ENCODE data around the gene S100A9. TPM values are rescaled to one million over a fixed set of nuclear protein-coding genes. Genes with fewer than 3 reads are reported as not detected.

S100A9 gene
- total and polyA plus RNA-seq, 2 experiments from 2014 or later, result 3.2 to 6.4 TPM

DNA sequence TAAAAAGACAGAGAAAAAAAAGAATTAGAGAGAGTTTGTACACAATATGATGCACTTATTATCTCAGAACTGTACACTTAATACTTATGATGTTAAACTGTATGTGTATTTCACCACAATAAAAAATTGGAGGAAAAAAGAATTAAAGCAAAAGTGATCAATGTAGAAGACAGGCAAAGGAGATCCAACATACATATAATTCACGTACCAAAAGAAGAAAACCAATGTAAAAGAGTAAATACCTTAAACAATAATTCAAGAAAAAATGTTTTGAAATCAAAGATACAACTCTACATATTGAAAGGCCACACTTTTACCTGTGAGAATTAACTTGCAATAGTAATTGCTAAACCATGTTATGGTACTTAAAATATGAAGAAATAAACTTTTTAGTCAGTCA lies 35.1 kb upstream of the S100A9 start:
- H3K4me1 ChIP-seq (ENCODE audit: insufficient read depth), result no peaks in the 10 kb centered on the region
- H3K36me3 ChIP-seq (replicated peaks; ENCODE audit: insufficient read depth, low read depth), result no peaks in the 10 kb centered on the region
- TF ChIP-seq, protein P1, sequence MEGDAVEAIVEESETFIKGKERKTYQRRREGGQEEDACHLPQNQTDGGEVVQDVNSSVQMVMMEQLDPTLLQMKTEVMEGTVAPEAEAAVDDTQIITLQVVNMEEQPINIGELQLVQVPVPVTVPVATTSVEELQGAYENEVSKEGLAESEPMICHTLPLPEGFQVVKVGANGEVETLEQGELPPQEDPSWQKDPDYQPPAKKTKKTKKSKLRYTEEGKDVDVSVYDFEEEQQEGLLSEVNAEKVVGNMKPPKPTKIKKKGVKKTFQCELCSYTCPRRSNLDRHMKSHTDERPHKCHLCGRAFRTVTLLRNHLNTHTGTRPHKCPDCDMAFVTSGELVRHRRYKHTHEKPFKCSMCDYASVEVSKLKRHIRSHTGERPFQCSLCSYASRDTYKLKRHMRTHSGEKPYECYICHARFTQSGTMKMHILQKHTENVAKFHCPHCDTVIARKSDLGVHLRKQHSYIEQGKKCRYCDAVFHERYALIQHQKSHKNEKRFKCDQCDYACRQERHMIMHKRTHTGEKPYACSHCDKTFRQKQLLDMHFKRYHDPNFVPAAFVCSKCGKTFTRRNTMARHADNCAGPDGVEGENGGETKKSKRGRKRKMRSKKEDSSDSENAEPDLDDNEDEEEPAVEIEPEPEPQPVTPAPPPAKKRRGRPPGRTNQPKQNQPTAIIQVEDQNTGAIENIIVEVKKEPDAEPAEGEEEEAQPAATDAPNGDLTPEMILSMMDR (IDR thresholded peaks at IDR 0.05; ENCODE audit: poor library complexity), result no peak
- TF ChIP-seq EZH2 (IDR thresholded peaks at IDR 0.05; ENCODE audit: borderline replicate concordance), result no peak
- no peak for TF ChIP-seq EZH2phosphoT487 (IDR thresholded peaks at IDR 0.05; ENCODE audit: low read depth, severe bottlenecking, unreplicated experiment)
- H3K9me2 ChIP-seq (replicated peaks; ENCODE audit: insufficient read depth), result no peaks in the 10 kb centered on the region
- no peaks in the 10 kb centered on the region for H3K27me3 ChIP-seq
- no peak overlapping the region for H2AFZ ChIP-seq
- no peak for DNase-seq (ENCODE audit: low spot score)
- 0% methylated on average over 1 of the region's 1 CpG for WGBS (ENCODE audit: low lambda C conversion rate, missing lambda C conversion rate)
- H3K79me2 ChIP-seq, result no peaks in the 10 kb centered on the region
- H3K9me3 ChIP-seq (ENCODE audit: low read depth), result no peaks in the 10 kb centered on the region
- H4K20me1 ChIP-seq (ENCODE audit: insufficient read depth, poor library complexity, severe bottlenecking), result no peaks in the 10 kb centered on the region
- H3K4me3 ChIP-seq, result no peak overlapping the region
- H3K4me2 ChIP-seq, result no peak overlapping the region
- H3K27ac ChIP-seq, result no peak overlapping the region

DNA sequence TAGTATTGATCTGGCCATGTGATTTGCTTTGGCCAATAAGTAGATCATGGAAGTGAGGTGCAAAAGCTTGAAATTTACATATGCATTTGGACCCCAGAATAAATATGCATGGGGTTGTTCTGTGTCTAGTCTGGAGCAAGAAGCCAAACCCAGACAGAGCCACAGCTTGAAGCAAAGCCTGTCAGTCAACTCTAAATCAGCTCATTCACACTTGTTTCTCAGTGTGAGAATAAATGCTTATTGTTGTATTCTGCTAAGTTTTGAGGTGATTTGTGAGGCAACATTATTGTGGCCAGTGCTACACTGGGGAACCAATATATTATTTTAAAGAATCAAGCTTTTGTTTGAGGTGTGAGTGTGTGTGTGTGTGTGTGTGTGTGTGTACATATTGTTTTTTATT lies 32.7 kb upstream of the S100A9 start:
- Histone ChIP-seq H3K4me2 (no peak overlapping the region), H3K27me3 (no peaks in the 10 kb centered on the region), H3K4me3 (no peak overlapping the region), H3K9me2 (replicated peaks; ENCODE audit: insufficient read depth) (no peaks in the 10 kb centered on the region), H3K4me1 (ENCODE audit: insufficient read depth) (no peaks in the 10 kb centered on the region), H2AFZ (no peak overlapping the region), H3K79me2 (no peaks in the 10 kb centered on the region), H3K36me3 (replicated peaks; ENCODE audit: insufficient read depth, low read depth) (no peaks in the 10 kb centered on the region), H3K9me3 (ENCODE audit: low read depth) (no peaks in the 10 kb centered on the region), H4K20me1 (ENCODE audit: insufficient read depth, poor library complexity, severe bottlenecking) (no peaks in the 10 kb centered on the region), H3K27ac (no peak overlapping the region)
- TF ChIP-seq EZH2phosphoT487 (IDR thresholded peaks at IDR 0.05; ENCODE audit: low read depth, severe bottlenecking, unreplicated experiment) (no peak), EZH2 (IDR thresholded peaks at IDR 0.05; ENCODE audit: borderline replicate concordance) (no peak)
- TF ChIP-seq, protein P1 (IDR thresholded peaks at IDR 0.05; ENCODE audit: poor library complexity), result no peak
- no peak for DNase-seq (ENCODE audit: low spot score)

DNA sequence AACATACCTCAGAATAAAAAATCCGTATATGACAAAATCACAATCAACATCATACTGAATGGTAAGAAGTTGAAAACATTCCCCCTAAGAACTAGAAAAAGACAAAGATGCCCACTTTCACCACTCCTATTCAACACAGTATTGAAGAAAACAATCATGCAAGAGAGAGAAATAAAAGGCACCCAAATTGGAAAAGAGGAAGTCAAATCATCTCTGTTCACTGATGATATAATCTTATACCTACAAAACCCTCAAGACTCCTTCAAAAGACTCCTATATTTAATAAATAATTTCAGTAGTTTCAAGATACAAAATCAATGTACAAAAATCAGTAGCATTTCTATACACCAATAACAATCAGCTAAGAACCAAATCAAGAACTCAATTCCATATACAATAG lies 23.8 kb upstream of the S100A9 start:
- Histone ChIP-seq H3K4me1 (ENCODE audit: insufficient read depth) (no peaks in the 10 kb centered on the region), H3K27me3 (no peaks in the 10 kb centered on the region), H3K79me2 (no peaks in the 10 kb centered on the region), H3K36me3 (replicated peaks; ENCODE audit: insufficient read depth, low read depth) (no peaks in the 10 kb centered on the region), H3K4me2 (no peak overlapping the region), H3K27ac (no peak overlapping the region), H3K4me3 (no peak overlapping the region), H3K9me3 (ENCODE audit: low read depth) (no peaks in the 10 kb centered on the region), H2AFZ (no peak overlapping the region), H4K20me1 (ENCODE audit: insufficient read depth, poor library complexity, severe bottlenecking) (no peaks in the 10 kb centered on the region), H3K9me2 (replicated peaks; ENCODE audit: insufficient read depth) (no peaks in the 10 kb centered on the region)
- TF ChIP-seq EZH2phosphoT487 (IDR thresholded peaks at IDR 0.05; ENCODE audit: low read depth, severe bottlenecking, unreplicated experiment) (no peak), EZH2 (IDR thresholded peaks at IDR 0.05; ENCODE audit: borderline replicate concordance) (no peak)
- TF ChIP-seq, protein P1 (IDR thresholded peaks at IDR 0.05; ENCODE audit: poor library complexity), result no peak
- WGBS (ENCODE audit: low lambda C conversion rate, missing lambda C conversion rate), result 82% methylated on average over 1 of the region's 1 CpG
- no peak for DNase-seq (ENCODE audit: low spot score)

DNA sequence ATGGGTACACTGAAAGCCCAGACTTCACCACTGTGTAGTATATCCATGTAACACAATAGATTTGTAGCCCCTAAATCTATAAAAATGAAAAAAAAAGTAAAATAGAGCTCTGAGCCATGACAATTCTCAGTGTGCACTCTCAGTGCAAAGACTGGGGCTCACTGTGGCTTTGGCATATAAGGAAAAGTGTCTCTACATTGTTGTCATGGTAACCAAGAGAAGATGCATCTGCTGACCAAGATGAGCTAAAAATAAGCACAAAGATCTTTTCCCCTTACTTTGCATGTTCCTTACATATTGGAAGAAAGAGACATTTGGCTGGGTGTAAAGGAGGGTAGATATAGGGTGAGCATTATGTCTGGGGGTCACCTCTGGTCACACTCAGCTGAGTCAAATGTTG lies 21.0 kb upstream of the S100A9 start:
- H3K79me2 ChIP-seq, result no peaks in the 10 kb centered on the region
- H3K4me3 ChIP-seq, result no peak overlapping the region
- no peak overlapping the region for H3K27ac ChIP-seq
- H3K4me1 ChIP-seq (ENCODE audit: insufficient read depth), result no peaks in the 10 kb centered on the region
- no peaks in the 10 kb centered on the region for H3K9me3 ChIP-seq (ENCODE audit: low read depth)
- no peaks in the 10 kb centered on the region for H4K20me1 ChIP-seq (ENCODE audit: insufficient read depth, poor library complexity, severe bottlenecking)
- DNase-seq (ENCODE audit: low spot score), result no peak
- no peaks in the 10 kb centered on the region for H3K27me3 ChIP-seq
- no peaks in the 10 kb centered on the region for H3K9me2 ChIP-seq (replicated peaks; ENCODE audit: insufficient read depth)
- H2AFZ ChIP-seq, result no peak overlapping the region
- no peak overlapping the region for H3K4me2 ChIP-seq
- no peak for TF ChIP-seq EZH2 (IDR thresholded peaks at IDR 0.05; ENCODE audit: borderline replicate concordance)
- TF ChIP-seq, protein P1 (IDR thresholded peaks at IDR 0.05; ENCODE audit: poor library complexity), result no peak
- H3K36me3 ChIP-seq (replicated peaks; ENCODE audit: insufficient read depth, low read depth), result no peaks in the 10 kb centered on the region
